ENCODE results near the gene MPZL3. TPM values are rescaled to one million over a fixed set of nuclear protein-coding genes. Genes with fewer than 3 reads are reported as not detected.

MPZL3 gene
- total RNA-seq, result 16.5 and 20.0 TPM in 2 replicates

GRCh38 chr11:118251858-118252652 is at the start of gene MPZL3:
Gene MPZL3, minus strand, starts transcription at chr11:118252365. Its CDS starts 71 bp downstream, at chr11:118252294.

GRCh38 chr11:118263695-118264568 is 11.8 kb upstream of the MPZL3 start, which contains the start of gene MPZL2:
Gene MPZL2, minus strand, starts transcription at chr11:118264297. Its CDS starts 144 bp downstream, at chr11:118264153.

GRCh38 chr11:118224511-118225188 is 27.5 kb downstream of the MPZL3 start, which contains the start of gene JAML:
Gene JAML, minus strand, starts transcription at chr11:118225011. Its CDS starts 10,145 bp downstream, at chr11:118214866.

Other genes with a start within 250 kb of the MPZL3 start
- gene TMPRSS4, start 175.3 kb downstream of the MPZL3 start, total RNA-seq, result 49.7 and 60.5 TPM in 2 replicates
- not detected in 2 replicates for gene SMIM35, start 165.4 kb downstream of the MPZL3 start, total RNA-seq
- 1.6 and 2.3 TPM in 2 replicates for gene SCN4B, start 99.5 kb downstream of the MPZL3 start, total RNA-seq
- gene SCN2B, start 75.7 kb downstream of the MPZL3 start, total RNA-seq, result 0.23 and 0.42 TPM in 2 replicates
- not detected in 2 replicates for gene JAML, start 27.4 kb downstream of the MPZL3 start, total RNA-seq
- 114 and 137 TPM in 2 replicates for gene MPZL2, start 11.9 kb upstream of the MPZL3 start, total RNA-seq
- gene CD3E, start 52.4 kb upstream of the MPZL3 start, total RNA-seq, result not detected in 2 replicates
- not detected in 2 replicates for gene CD3D, start 90.3 kb upstream of the MPZL3 start, total RNA-seq
- gene CD3G, start 92.0 kb upstream of the MPZL3 start, total RNA-seq, result not detected in 2 replicates
- 22.4 and 32.5 TPM in 2 replicates for gene UBE4A, start 107.2 kb upstream of the MPZL3 start, total RNA-seq
- gene ATP5MG, start 149.2 kb upstream of the MPZL3 start, total RNA-seq, result 64.5 and 68.8 TPM in 2 replicates
- 13.2 and 23.0 TPM in 2 replicates for gene KMT2A, start 184.1 kb upstream of the MPZL3 start, total RNA-seq